Upper lobe of right lung (tissue), 1 donor: ENCODE data around the gene HHIPL1. TPM values are rescaled to one million over a fixed set of nuclear protein-coding genes. Genes with fewer than 3 reads are reported as not detected.

Source experiments
- ATAC-seq: fragments of 200-7000 bp; cut with Tn5 transposase; one replicate; pipeline ENCODE4 v1.9.1; 2020; ENCODE audit warnings: mild to moderate bottlenecking, moderate library complexity
- DNase-seq: peaks from one replicate; pipeline ENCODE4 v3.0.0-alpha.2; 2020
- H3K27ac ChIP-seq: fragments of 200-600 bp; one replicate; pipeline ENCODE4 v1.8.0; 2022
- H3K27me3 ChIP-seq: fragments of 200-600 bp; one replicate; pipeline ENCODE4 v1.8.0; 2022; ENCODE audit warnings: mild to moderate bottlenecking
- H3K36me3 ChIP-seq: fragments of 200-600 bp; one replicate; pipeline ENCODE4 v1.8.0; 2022
- H3K4me1 ChIP-seq: fragments of 200-600 bp; one replicate; pipeline ENCODE4 v1.8.0; 2022
- H3K4me3 ChIP-seq: fragments of 200-600 bp; one replicate; pipeline ENCODE4 v1.8.0; 2022; ENCODE audit warnings: mild to moderate bottlenecking
- H3K9me3 ChIP-seq: fragments of 200-600 bp; one replicate; pipeline ENCODE4 v1.8.0; 2022
- CTCF ChIP-seq: fragments of 200-600 bp; IDR thresholded peaks from one replicate; pipeline ENCODE4 v1.8.0; 2022; ENCODE audit warnings: antibody characterized with exemption
- intact Hi-C: fragments of 100-400 bp; cut with DNase I; formaldehyde crosslinking; loops from one replicate; pipeline ENCODE4 v1.11.0; 2022
- total RNA-seq: library from RNA; stranded (reverse); fragmentation: NEBNext Ultra II Directional; extraction: Animal tissue kit (Norgen Biotek cat#: 25700); gene quantifications from one replicate; pipeline ENCODE4 v1.2.1, GENCODE V29; 2021
- donor health status: DM: no; HTN: yes; CAD: no; lungs with severe emphysema.

The HHIPL1 gene
- total RNA-seq, 1 donor from 2014 or later: 1.6 TPM

- no peak overlapping the region for H3K4me3 ChIP-seq
- no peak for TF ChIP-seq CTCF
- H3K36me3 ChIP-seq: no peaks in the 10 kb centered on the region
- peak; percentile 41 for DNase-seq
- H3K27me3 ChIP-seq: no peaks in the 10 kb centered on the region
- ATAC-seq: no peak
- no peaks in the 10 kb centered on the region for H3K9me3 ChIP-seq
- no peak overlapping the region for H3K27ac ChIP-seq
- intact Hi-C loops: loop anchor here (5.0 kb wide), 1 partner anchor 161 kb away; no protein-coding TSS in a partner anchor
- no peaks in the 10 kb centered on the region for H3K4me1 ChIP-seq
Measured at GRCh38 chr14:99725774-99726537, 81.0 kb downstream of the HHIPL1 start.

DNA sequence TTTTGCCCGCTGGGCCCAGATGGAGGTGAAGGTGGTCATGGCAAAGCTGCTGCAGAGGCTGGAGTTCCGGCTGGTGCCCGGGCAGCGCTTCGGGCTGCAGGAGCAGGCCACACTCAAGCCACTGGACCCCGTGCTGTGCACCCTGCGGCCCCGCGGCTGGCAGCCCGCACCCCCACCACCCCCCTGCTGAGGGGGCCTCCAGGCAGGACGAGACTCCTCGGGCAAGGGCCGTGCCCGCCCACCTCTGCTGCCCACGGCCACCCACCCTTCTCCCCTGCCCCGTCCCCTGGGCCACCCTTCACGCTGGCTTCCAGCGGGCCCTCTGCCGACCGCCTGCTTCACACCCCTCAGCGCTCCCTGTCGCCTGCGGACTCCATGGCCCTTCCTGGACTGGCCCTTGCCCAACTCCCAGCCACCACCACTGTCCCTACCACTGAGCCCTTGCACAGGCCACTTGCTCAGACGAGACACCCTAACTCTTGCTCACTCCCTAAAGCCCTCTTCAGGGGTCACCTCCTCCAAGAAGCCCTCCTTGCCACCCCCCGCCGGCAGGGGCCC lies 81.7 kb downstream of the HHIPL1 start:
- intact Hi-C loops: loop anchor here (5.0 kb wide), 1 partner anchor 161 kb away; no protein-coding TSS in a partner anchor
- Histone ChIP-seq H3K27me3 (no peaks in the 10 kb centered on the region), H3K36me3 (no peaks in the 10 kb centered on the region), H3K9me3 (no peaks in the 10 kb centered on the region), H3K4me1 (no peaks in the 10 kb centered on the region), H3K27ac (no peak overlapping the region), H3K4me3 (no peak overlapping the region)
- peak; percentile 58 for DNase-seq
- ATAC-seq: no peak
- TF ChIP-seq CTCF: no peak

DNA sequence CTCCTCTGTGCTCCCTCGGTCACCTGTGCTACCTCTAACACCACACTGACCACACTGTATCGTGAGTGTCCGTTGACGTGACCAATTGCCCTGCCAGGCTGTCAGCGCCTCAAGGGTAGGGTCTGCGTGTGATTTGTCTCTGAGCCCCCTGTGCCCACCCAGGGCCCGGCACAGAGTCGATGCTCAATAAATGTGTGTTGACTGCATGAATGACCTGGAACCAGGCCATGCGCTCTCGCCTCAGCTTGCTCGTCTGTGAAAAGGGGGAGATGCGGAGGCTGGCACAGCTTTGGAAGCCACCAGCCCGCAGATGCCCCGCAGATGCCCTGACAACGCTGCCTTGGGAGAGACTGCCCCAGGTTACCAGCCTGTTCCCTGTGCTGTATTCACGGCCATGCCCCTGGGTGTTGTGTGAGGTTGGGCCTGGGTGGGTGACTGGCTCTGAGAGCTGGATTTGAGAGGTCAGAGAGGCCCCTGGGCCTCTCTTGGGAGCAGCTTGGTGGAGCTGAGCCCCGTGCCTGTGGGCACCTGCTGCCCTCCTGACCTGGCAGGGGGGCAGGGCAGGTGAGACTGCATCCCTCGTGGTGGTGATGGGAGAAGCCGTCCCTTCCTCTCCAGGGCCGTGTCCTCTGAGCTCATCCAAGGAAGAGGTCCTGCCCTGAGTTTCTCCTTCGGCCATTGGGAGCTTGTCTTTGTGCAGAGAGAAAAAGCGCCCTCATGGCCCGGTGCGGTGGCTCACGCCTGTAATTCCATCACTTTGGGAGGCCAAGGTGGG lies 82.4 kb downstream of the HHIPL1 start:
- Histone ChIP-seq H3K4me3 (no peak overlapping the region), H3K27ac (no peak overlapping the region), H3K36me3 (no peaks in the 10 kb centered on the region), H3K4me1 (no peaks in the 10 kb centered on the region), H3K27me3 (no peaks in the 10 kb centered on the region), H3K9me3 (no peaks in the 10 kb centered on the region)
- ATAC-seq: no peak
- intact Hi-C loops: loop anchor here (5.0 kb wide), 1 partner anchor 160 kb away; no protein-coding TSS in a partner anchor
- DNase-seq: peak; percentile 46
- no peak for TF ChIP-seq CTCF

- Histone ChIP-seq H3K4me3 (no peak overlapping the region), H3K9me3 (no peaks in the 10 kb centered on the region), H3K27me3 (no peaks in the 10 kb centered on the region), H3K4me1 (peaks cover 5% of the 10 kb centered on the region), H3K27ac (no peak overlapping the region), H3K36me3 (no peaks in the 10 kb centered on the region)
- TF ChIP-seq CTCF: no peak
- intact Hi-C loops: loop anchor here (5.0 kb wide), 1 partner anchor 159 kb away; no protein-coding TSS in a partner anchor
- DNase-seq (peak; percentile 63), ATAC-seq (no peak)
Measured at GRCh38 chr14:99728231-99728920, 83.4 kb downstream of the HHIPL1 start.

- intact Hi-C loops: loop anchor here (5.0 kb wide), 1 partner anchor 158 kb away; no protein-coding TSS in a partner anchor
- TF ChIP-seq CTCF: no peak
- H3K27ac ChIP-seq: no peak overlapping the region
- ATAC-seq: no peak
- H3K9me3 ChIP-seq: no peaks in the 10 kb centered on the region
- H3K4me3 ChIP-seq: no peak overlapping the region
- peaks cover 8% of the 10 kb centered on the region for H3K4me1 ChIP-seq
- H3K36me3 ChIP-seq: no peaks in the 10 kb centered on the region
- peak; percentile 48 for DNase-seq
- no peaks in the 10 kb centered on the region for H3K27me3 ChIP-seq
Measured at GRCh38 chr14:99728981-99729451, 84.1 kb downstream of the HHIPL1 start.
